Aorta (tissue), 5 donors: ENCODE data around the gene SF3B3. TPM values are rescaled to one million over a fixed set of nuclear protein-coding genes. Genes with fewer than 3 reads are reported as not detected.
A peak's percentile ranks its signal among the peaks of the same experiment; 100 is the strongest.

Experiments used
- ATAC-seq: fragments of 200-7000 bp; cut with Tn5 transposase; one replicate; pipeline ENCODE4 v1.9.1; 2022; ENCODE audit warnings: moderate library complexity; ENCODE audit not compliant: low FRiP score
- DNase-seq, 2 donors: peaks; one replicate each; pipeline ENCODE4 v3.0.0-alpha.2; 2020
- H3K27ac ChIP-seq, 2 donors: one replicate each; pipeline ENCODE4 v1.5.1; 2013; ENCODE audit warnings: low read length in 2 of 2, mild to moderate bottlenecking in 2 of 2, moderate library complexity in 2 of 2, control low read depth in 1 of 2, inconsistent platforms in 1 of 2, low read depth in 1 of 2
- H3K27me3 ChIP-seq, 2 donors: one replicate each; pipeline ENCODE4 v1.6.1; 2013; ENCODE audit warnings: control low read depth in 1 of 2, low read length in 1 of 2, mild to moderate bottlenecking in 1 of 2, moderate library complexity in 1 of 2; ENCODE audit not compliant: insufficient read depth in 2 of 2, control insufficient read depth in 1 of 2
- H3K36me3 ChIP-seq, 2 donors: one replicate each; pipeline ENCODE4 v1.6.1; 2013; ENCODE audit warnings: control low read depth in 1 of 2, low read length in 1 of 2, mild to moderate bottlenecking in 1 of 2; ENCODE audit not compliant: insufficient read depth in 2 of 2, control insufficient read depth in 1 of 2
- H3K4me1 ChIP-seq, 2 donors: one replicate each; pipeline ENCODE4 v1.6.1; 2013; ENCODE audit warnings: low read length in 2 of 2, control low read depth in 1 of 2, mild to moderate bottlenecking in 1 of 2, moderate library complexity in 1 of 2; ENCODE audit not compliant: insufficient read depth in 2 of 2, control insufficient read depth in 1 of 2
- H3K4me3 ChIP-seq, 2 donors: one replicate each; pipeline ENCODE4 v1.5.1; 2013; ENCODE audit warnings: low read length in 2 of 2, control low read depth in 1 of 2, mild to moderate bottlenecking in 1 of 2
- H3K9me3 ChIP-seq: one replicate; pipeline ENCODE4 v1.6.1; 2013; ENCODE audit warnings: mild to moderate bottlenecking, low read length; ENCODE audit not compliant: control insufficient read depth
- WGBS, 2 donors: extraction: QIAGEN DNeasy Blood & Tissue Kit; methylation state at CpG; one replicate each; pipeline ENCODE4 v1.1.7; 2013; 5-methylcytosine and 5-hydroxymethylcytosine counted together
- intact Hi-C, 2 donors: fragments of 100-400 bp; cut with DNase I; formaldehyde crosslinking; loops; one replicate each; pipeline versions ENCODE4 v1.14.2 to v1.15.0; 2022
- polyA plus RNA-seq, 2 donors: library from polyadenylated mRNA; stranded (reverse); fragments of 200-250 nt; gene quantifications; one replicate each; pipeline ENCODE4 v1.2.3, GENCODE V29; 2013
- total RNA-seq, 2 donors: library from RNA; stranded (reverse); fragmentation: NEBNext Ultra II Directional; extraction: Animal tissue kit (Norgen Biotek cat#: 25700); gene quantifications; one replicate each; pipeline ENCODE4 v1.2.1, GENCODE V29; 2021
- donor health status: healthy with polysubstance abuse.
- donor health status: Bipolar disorder and iron deficiency.
- donor health status: DM: no; HTN: no; CAD: no.
- donor health status: DM: no; HTN: no; CAD: no.
- donor health status: DM: yes; HTN: yes; CAD: no.

SF3B3 gene
- total and polyA plus RNA-seq, 4 donors: 15.3 to 175 (median 96.0) TPM

DNA sequence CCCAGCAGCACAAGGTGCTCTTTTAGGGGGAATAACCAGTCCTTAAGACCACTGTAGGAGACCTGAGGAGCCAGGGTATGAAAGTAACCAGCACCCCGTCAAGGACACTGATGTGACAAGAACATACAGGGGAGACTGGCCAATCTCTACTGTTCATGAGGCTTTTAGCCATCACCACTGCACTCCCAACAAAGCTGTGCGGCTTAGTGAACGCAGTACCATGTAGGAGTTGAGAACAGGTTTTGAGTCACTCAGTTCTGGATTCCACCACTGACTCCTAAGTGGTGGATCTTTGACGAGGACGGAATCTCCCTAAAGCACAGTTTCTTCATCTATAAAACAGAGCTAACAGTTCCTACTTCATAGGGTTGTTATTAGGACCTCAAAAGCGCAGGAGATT, 27.1 kb upstream of the SF3B3 start:
- H3K4me1 ChIP-seq: no peaks in the 10 kb centered on the region

DNA sequence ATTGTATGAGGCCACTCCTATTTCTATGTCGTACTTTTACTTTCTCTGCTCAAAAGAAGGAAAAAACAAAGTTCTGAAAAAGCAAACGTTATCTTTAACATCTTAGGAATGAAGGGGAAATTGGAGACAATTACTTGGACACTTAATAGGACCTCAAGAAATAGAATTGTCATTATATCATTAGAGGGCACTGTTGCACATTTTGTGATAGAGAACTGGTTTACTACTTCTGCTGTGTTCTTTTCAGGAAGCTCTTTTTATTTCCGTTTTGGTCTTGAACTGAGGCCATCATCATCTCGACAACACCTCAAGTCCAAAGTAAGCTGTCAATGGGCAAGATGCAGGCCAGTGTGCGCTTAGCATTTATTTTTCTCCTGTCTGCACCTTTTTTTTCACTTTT, 14.9 kb upstream of the SF3B3 start:
- Histone ChIP-seq H3K9me3 (no peaks in the 10 kb centered on the region), H3K36me3 (peaks cover 6 to 22% of the 10 kb centered on the region in 2 donors), H3K27me3 (no peaks in the 10 kb centered on the region), H3K4me3 (no peak overlapping the region), H3K27ac (no peak overlapping the region), H3K4me1 (no peaks in the 10 kb centered on the region)
- intact Hi-C loops: no loop called here
- ATAC-seq: no peak
- DNase-seq: no peak
- 55 to 60% methylated on average over 5 of the region's 5 CpGs for WGBS, 2 donors

More for the DNA sequence above, 27.1 kb upstream of the SF3B3 start:
- Histone ChIP-seq H3K9me3 (no peaks in the 10 kb centered on the region), H3K4me3 (no peak overlapping the region), H3K27me3 (no peaks in the 10 kb centered on the region), H3K36me3 (peaks cover 5 to 18% of the 10 kb centered on the region in 2 donors), H3K27ac (no peak overlapping the region)
- no peak for ATAC-seq
- intact Hi-C loops: no loop called here
- no peak for DNase-seq
- WGBS, 2 donors: 95% methylated on average over 6 of the region's 6 CpGs

DNA sequence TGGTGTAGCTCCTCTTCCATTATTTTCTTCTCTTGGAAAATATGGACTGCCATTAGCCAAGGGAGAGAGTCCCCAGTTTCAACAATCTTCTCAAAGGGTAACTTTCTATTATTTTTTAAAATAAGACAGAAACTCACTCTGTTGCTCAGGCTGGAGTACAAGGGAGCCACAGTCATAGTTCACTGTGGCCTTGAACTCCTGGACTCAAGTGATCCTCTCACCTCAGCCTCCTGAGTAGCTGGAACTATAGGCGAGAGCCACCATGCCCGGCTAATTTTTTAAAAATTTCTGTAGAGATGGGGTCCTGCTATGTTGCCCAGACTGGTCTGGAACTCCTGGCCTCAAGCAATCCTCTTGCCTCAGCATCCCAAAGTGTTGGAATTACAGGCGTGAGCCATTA, 13.4 kb upstream of the SF3B3 start:
- ATAC-seq (no peak), DNase-seq (no peak)
- Histone ChIP-seq H3K4me3 (no peak overlapping the region), H3K36me3 (peaks cover 6 to 19% of the 10 kb centered on the region in 2 donors), H3K9me3 (no peaks in the 10 kb centered on the region), H3K27me3 (no peaks in the 10 kb centered on the region), H3K4me1 (no peaks in the 10 kb centered on the region), H3K27ac (no peak overlapping the region)
- intact Hi-C loops: no loop called here
- WGBS, 2 donors: 92 to 96% methylated on average over 3 of the region's 3 CpGs

DNA sequence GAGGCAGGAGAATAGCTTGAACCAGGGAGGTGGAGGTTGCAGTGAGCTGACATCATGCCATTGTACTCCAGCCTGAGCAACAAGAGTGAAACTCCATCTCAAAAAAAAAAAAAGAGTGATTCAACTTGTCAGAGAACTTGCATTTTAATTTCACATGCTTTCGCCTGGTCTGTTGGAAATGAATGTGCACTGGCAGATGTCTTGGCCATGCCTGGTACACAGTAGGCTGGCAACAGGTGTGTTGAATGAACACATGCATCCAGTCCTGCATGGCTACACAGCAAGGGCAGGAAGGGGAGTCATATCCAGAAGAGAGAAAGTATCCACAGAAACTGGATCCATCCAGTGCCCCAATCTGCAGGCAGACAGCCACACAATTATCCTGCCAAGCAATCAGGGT, 11.8 kb upstream of the SF3B3 start:
- ATAC-seq (no peak), DNase-seq (no peak)
- WGBS, 2 donors: 100% methylated on average over 1 of the region's 1 CpG
- Histone ChIP-seq H3K27me3 (no peaks in the 10 kb centered on the region), H3K27ac (no peak overlapping the region), H3K9me3 (no peaks in the 10 kb centered on the region), H3K4me1 (no peaks in the 10 kb centered on the region), H3K36me3 (peaks cover 6 to 19% of the 10 kb centered on the region in 2 donors), H3K4me3 (no peak overlapping the region)
- intact Hi-C loops: no loop called here

DNA sequence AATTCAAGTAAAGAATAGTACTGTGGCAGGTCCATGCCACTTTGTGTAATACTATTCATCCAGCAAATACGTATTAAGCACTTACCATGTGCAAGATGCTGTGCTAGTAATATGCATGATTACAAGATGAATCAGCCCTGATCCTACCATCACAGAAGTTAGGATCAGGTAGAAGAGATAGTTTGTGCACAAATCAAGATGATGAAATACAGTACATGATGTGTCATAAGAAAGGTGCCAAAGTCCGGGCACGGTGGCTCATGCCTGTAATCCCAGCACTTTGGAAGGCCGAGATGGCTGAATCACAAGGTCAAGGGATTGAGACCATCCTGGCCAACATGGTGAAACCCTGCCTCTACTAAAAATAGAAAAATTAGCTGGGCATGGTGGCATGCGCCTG, 11.2 kb upstream of the SF3B3 start:
- Histone ChIP-seq H3K4me1 (no peaks in the 10 kb centered on the region), H3K36me3 (peaks cover 8 to 19% of the 10 kb centered on the region in 2 donors), H3K27ac (no peak overlapping the region), H3K4me3 (no peak overlapping the region), H3K9me3 (no peaks in the 10 kb centered on the region), H3K27me3 (no peaks in the 10 kb centered on the region)
- 84 to 89% methylated on average over 5 of the region's 5 CpGs for WGBS, 2 donors
- ATAC-seq (no peak), DNase-seq (no peak)
- intact Hi-C loops: no loop called here

DNA sequence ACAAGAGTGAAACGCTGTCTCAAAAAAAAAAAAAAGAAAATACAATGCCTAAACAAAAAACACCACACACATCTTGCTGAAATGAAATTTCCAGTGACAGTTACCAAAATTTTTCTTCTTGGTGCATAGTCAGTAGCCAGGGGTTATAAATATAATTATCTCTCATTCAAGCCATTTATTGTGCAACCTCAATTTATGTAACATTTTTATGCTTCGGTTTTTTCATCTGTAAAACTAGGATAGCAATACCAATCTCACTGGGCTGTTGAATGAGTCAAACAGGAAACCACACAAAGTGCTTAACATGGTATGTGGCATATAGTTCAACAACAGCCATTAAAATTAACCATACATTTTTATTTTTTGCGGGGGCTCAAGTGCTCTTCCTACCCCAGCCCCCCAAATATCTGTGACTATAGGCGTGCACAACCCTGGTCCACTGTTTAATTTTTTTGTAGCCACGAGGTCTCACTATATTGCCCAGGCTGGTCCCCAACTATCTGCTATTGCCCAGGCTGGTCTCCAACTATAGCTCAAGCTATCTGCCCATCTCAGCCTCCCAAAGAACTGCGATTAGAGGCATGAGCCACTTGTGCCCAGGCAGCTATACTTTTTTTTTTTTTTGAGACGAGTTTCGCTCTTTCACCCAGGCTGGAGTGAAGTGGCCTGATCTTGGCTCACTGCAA, 2.9 kb upstream of the SF3B3 start:
- Histone ChIP-seq H3K27me3 (no peaks in the 10 kb centered on the region), H3K4me3 (no peak overlapping the region), H3K27ac (no peak overlapping the region), H3K9me3 (no peaks in the 10 kb centered on the region), H3K4me1 (peaks cover 0 to 5% of the 10 kb centered on the region in 2 donors), H3K36me3 (peaks cover 0 to 2% of the 10 kb centered on the region in 2 donors)
- ATAC-seq (no peak), DNase-seq (no peak)
- intact Hi-C loops: loop anchor here in 1 of 2 donors (5.0 to 10.0 kb wide), 2 partner anchors 138 to 254 kb away; no protein-coding TSS in a partner anchor
- 82 to 83% methylated on average over 8 of the region's 8 CpGs for WGBS, 2 donors

DNA sequence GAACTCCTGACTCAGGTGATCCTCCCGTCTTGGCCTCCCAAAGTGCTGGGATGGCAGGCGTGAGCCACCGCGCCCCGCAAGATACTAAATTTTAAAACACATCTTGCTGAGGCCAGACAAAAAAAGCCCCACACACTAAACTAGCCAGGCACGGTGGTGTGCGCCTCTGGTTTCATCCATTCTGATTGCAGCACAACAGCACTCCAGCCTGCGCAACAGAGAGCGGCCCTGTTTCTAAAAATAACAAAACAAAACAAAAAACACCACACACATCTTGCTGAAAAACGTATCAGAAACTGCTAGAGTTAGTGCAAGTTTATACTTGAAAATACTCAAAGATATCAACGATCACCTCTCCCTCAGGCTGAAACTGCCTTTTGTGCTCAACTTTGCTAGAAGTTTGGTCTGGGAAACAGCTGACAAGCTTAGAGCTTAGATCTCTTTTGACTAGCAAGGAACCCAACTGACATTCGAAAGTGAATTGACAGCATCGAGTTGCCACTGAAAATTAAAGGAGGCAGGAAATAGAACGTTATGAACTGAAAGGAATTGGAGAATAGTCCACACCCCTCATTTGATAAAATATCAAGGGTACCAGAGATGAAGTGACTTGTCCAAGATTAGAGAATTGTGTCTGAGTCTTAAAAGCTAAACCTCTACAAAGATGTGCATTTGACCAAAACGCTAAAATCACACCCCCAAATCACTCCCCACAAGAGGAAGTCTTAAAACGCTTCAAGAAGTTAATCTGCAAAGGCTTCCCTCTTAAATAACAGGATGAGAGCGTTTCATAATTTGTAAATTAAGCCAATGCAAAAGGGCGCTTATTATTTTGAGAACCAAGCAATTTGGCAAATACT, 1.2 kb upstream of the SF3B3 start:
- no peak overlapping the region for H3K27ac ChIP-seq
- intact Hi-C loops: loop anchor here in 1 of 2 donors (5.0 to 10.0 kb wide), 2 partner anchors 140 to 252 kb away; no protein-coding TSS in a partner anchor
- WGBS, 2 donors: 41% methylated on average over 18 of the region's 18 CpGs
- no peaks in the 10 kb centered on the region for H3K36me3 ChIP-seq
- no peaks in the 10 kb centered on the region for H3K9me3 ChIP-seq
- H3K4me3 ChIP-seq: peak overlapping the region; percentile 77 to 94
- no peaks in the 10 kb centered on the region for H3K27me3 ChIP-seq
- peaks cover 0 to 5% of the 10 kb centered on the region in 2 donors for H3K4me1 ChIP-seq
- ATAC-seq (no peak), DNase-seq (no peak)

DNA sequence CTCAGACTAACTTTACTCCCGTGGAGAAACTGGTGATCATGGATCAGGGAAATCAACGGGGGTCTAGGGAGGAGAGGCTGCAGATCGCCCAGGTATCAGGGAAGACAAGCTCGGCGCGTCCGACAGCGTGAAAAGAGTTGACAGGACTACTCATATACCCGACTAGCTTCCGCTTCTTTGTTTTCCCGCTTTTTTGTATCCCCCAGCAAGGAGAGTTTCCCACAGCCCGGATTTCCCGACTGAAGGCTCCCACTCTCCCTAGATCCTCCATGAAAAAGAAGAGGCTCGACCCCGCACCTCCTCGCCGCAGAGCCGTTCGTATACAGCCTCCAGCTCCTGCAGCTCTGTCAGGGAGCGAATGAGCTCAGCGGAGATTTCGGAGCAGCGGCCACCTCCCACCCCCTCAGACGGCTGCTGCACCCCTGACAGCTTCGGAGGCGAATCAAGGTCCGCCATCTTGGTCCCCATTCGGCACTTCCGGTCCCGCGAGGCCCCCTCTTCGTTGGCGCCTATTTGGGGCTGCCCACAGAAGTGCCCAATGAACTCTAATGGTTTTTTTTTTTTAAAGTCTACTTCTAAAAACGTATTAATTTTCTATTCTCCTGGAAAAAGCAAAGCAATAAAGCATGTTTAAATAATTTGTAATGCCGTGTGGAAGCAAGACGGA, 407 bp upstream of the SF3B3 start, which contains the start of gene COG4:
COG4 (minus strand) TSS at position 479 of the 667 bp plus-strand sequence; CDS start at position 468, 11 bp downstream.
- no peaks in the 10 kb centered on the region for H3K9me3 ChIP-seq
- intact Hi-C loops: loop anchor here in 1 of 2 donors (5.0 to 10.0 kb wide), 2 partner anchors 141 to 252 kb away; no protein-coding TSS in a partner anchor
- no peaks in the 10 kb centered on the region for H3K36me3 ChIP-seq
- WGBS, 2 donors: 0% methylated on average over 36 of the region's 36 CpGs
- DNase-seq: peak; percentile 93 to 95
- H3K4me1 ChIP-seq: peaks cover 0 to 5% of the 10 kb centered on the region in 2 donors
- ATAC-seq: peak; percentile 96
- H3K27me3 ChIP-seq: no peaks in the 10 kb centered on the region
- peak within 1 kb of the TSS; percentile 85 to 94 for H3K4me3 ChIP-seq
- H3K27ac ChIP-seq: peak within 1 kb of the TSS; percentile 75 to 77
